ENCODE data around the gene THTPA.

GRCh38 chr14:23538050-23538718, 17.9 kb upstream of the THTPA start:
- TF ChIP-seq CTCF (IDR thresholded peaks at IDR 0.05) (no peak), POLR2A (IDR thresholded peaks at IDR 0.05) (no peak)

Data from uterus (tissue), 2 donors.